ENCODE measurements around the gene MSANTD2. TPM values are rescaled to one million over a fixed set of nuclear protein-coding genes. Genes with fewer than 3 reads are reported as not detected.

The MSANTD2 gene
- 8.5 and 8.8 TPM in 2 replicates for total RNA-seq

GRCh38 chr11:124800226-124800929, at the start of gene MSANTD2:
Gene MSANTD2, minus strand, starts transcription at chr11:124800406. Its CDS starts 26 bp downstream, at chr11:124800380.

GRCh38 chr11:124762105-124762623, 38.0 kb downstream of the MSANTD2 start, which contains the start of gene ESAM:
Gene ESAM, minus strand, starts transcription at chr11:124762290. Its CDS starts 136 bp downstream, at chr11:124762154.

GRCh38 chr11:124751741-124752470, 48.3 kb downstream of the MSANTD2 start, which contains the start of gene VSIG2:
Gene VSIG2, minus strand, starts transcription at chr11:124752255. Its CDS starts 118 bp downstream, at chr11:124752137.

GRCh38 chr11:124739479-124740276, 60.5 kb downstream of the MSANTD2 start, which contains the start of gene NRGN:
Gene NRGN, plus strand, starts transcription at chr11:124739942. Its CDS starts 143 bp downstream, at chr11:124740085.

Other genes with a start within 250 kb of the MSANTD2 start
- not detected in 2 replicates for gene OR8A1, start 230.4 kb downstream of the MSANTD2 start, total RNA-seq
- not detected in 2 replicates for gene PANX3, start 189.0 kb downstream of the MSANTD2 start, total RNA-seq
- gene TBRG1, start 177.5 kb downstream of the MSANTD2 start, total RNA-seq, result 23.6 and 28.2 TPM in 2 replicates
- gene SIAE, start 126.7 kb downstream of the MSANTD2 start, total RNA-seq, result 7.1 and 18.6 TPM in 2 replicates
- gene SPA17, start 126.5 kb downstream of the MSANTD2 start, total RNA-seq, result 8.2 and 13.0 TPM in 2 replicates
- gene NRGN, start 60.5 kb downstream of the MSANTD2 start, total RNA-seq, result 0.28 and 0.77 TPM in 2 replicates
- not detected in 2 replicates for gene VSIG2, start 48.2 kb downstream of the MSANTD2 start, total RNA-seq
- 2.5 and 7.1 TPM in 2 replicates for gene ESAM, start 38.1 kb downstream of the MSANTD2 start, total RNA-seq
- 6.1 and 6.2 TPM in 2 replicates for gene ROBO3, start 65.0 kb upstream of the MSANTD2 start, total RNA-seq
- gene ROBO4, start 97.5 kb upstream of the MSANTD2 start, total RNA-seq, result 1.1 and 6.9 TPM in 2 replicates
- not detected in 2 replicates for gene HEPN1, start 118.8 kb upstream of the MSANTD2 start, total RNA-seq
- gene HEPACAM, start 135.6 kb upstream of the MSANTD2 start, total RNA-seq, result not detected in 2 replicates
- 0.85 and 3.6 TPM in 2 replicates for gene CCDC15, start 153.8 kb upstream of the MSANTD2 start, total RNA-seq

Measured in regular cardiac myocyte (primary cell).